Small intestine (tissue), 7 donors: Measurements from ENCODE around the gene PCSK6. TPM values are rescaled to one million over a fixed set of nuclear protein-coding genes. Genes with fewer than 3 reads are reported as not detected.
A peak's percentile ranks its signal among the peaks of the same experiment; 100 is the strongest.

Experiments
- DNase-seq, 2 donors: peaks; one replicate each; pipeline versions ENCODE4 v3.0.0 to v3.0.0-alpha.2; 2013
- FAIRE-seq: peaks from 2 replicates; lab custom pipeline; 2012; peaks lifted over from hg19 to GRCh38; lab: Jason Lieb, UNC
- H3K27ac ChIP-seq, 3 donors: one replicate each; pipeline ENCODE4 v1.5.1; 2013; ENCODE audit warnings: low read length in 2 of 3, mild to moderate bottlenecking in 2 of 3, control low read depth in 1 of 3, inconsistent platforms in 1 of 3, low read depth in 1 of 3, moderate library complexity in 1 of 3
- H3K27me3 ChIP-seq, 3 donors: one replicate each; pipeline ENCODE4 v1.6.1; 2013; ENCODE audit warnings: low read length in 3 of 3, inconsistent platforms in 1 of 3; ENCODE audit not compliant: control insufficient read depth in 3 of 3, insufficient read depth in 3 of 3
- H3K36me3 ChIP-seq, 3 donors: one replicate each; pipeline ENCODE4 v1.6.1; 2013; ENCODE audit warnings: low read length in 3 of 3, inconsistent platforms in 1 of 3, low read depth in 1 of 3, mild to moderate bottlenecking in 1 of 3, moderate library complexity in 1 of 3; ENCODE audit not compliant: control insufficient read depth in 3 of 3, insufficient read depth in 2 of 3
- H3K4me1 ChIP-seq, 3 donors: one replicate each; pipeline ENCODE4 v1.6.1; 2013; ENCODE audit warnings: low read length in 2 of 3, inconsistent platforms in 1 of 3, low read depth in 1 of 3, mild to moderate bottlenecking in 1 of 3, moderate library complexity in 1 of 3; ENCODE audit not compliant: control insufficient read depth in 3 of 3, insufficient read depth in 2 of 3
- H3K4me3 ChIP-seq, 3 donors: one replicate each; pipeline ENCODE4 v1.5.1; 2013; ENCODE audit warnings: low read length in 3 of 3, control low read depth in 1 of 3, inconsistent platforms in 1 of 3, low read depth in 1 of 3, mild to moderate bottlenecking in 1 of 3, moderate library complexity in 1 of 3
- H3K9me3 ChIP-seq, 2 donors: one replicate each; pipeline ENCODE4 v1.6.1; 2013; ENCODE audit warnings: low read depth in 1 of 2, low read length in 1 of 2; ENCODE audit not compliant: control insufficient read depth in 2 of 2, insufficient read depth in 1 of 2
- WGBS, 3 donors: extraction: QIAGEN DNeasy Blood & Tissue Kit; methylation state at CpG; one replicate each; pipeline ENCODE4 v1.1.7; 2013; 5-methylcytosine and 5-hydroxymethylcytosine counted together
- polyA plus RNA-seq, 4 donors: library from polyadenylated mRNA; stranded (reverse) in 3 of 4; unstranded in 1 of 4; fragments of 200-250 nt in 3 of 4; fragments of 120-200 nt in 1 of 4; gene quantifications; one replicate each; pipeline versions ENCODE4 v1.2.1 to v1.2.3, GENCODE V29; 2013
- donor health status: healthy with polysubstance abuse.
- donor health status: control.
- donor health status: control.
- donor health status: Bipolar disorder and iron deficiency.
- donor health status: healthy.

Gene PCSK6
- polyA plus RNA-seq, 4 donors = 0.67 to 26.2 (median 6.5) TPM

DNA sequence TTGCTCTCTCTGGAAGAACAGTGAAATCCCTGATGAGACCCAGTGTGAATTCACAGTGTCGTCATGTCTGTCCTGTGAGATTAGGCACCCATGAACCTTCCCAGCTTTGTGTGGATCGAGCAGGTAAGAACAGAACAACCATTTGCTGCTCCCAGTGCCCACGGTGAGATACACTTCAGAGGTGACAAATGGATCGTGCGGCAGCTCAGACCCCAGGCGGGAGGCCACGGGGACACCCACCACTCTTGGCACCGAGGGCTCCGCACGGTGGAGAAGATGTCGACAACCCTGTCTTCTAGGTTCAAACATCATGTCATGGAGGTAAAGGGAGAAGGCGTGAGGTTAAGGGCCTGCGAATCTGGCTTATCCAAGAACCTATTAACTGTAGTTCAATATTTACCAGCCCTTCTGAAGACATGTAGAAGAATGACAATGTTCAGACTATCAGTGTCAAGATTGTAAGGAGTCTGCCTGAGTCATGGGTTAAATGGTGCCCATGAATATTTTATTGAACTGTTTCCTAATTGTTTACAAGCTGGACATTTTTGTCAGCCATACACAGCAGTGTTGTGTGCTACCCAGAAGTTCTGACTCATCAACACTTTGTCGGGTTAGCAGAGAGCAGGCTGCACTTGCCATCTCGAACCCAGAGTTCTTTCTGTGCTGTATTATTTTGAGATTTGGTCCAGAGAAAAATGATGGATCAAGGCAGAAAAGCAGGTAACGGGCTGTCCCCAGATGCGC lies 15.5 kb upstream of the PCSK6 start:
- FAIRE-seq (no peak), DNase-seq (no peak)
- Histone ChIP-seq H3K36me3 (no peaks in the 10 kb centered on the region), H3K4me1 (peaks cover 0 to 11% (median 0%) of the 10 kb centered on the region in 3 donors), H3K27ac (no peak overlapping the region), H3K27me3 (peaks cover 0 to 4% (median 2%) of the 10 kb centered on the region in 3 donors), H3K9me3 (no peaks in the 10 kb centered on the region), H3K4me3 (no peak overlapping the region)
- WGBS, 3 donors = 87 to 88% (median 88%) methylated on average over 17 of the region's 17 CpGs

DNA sequence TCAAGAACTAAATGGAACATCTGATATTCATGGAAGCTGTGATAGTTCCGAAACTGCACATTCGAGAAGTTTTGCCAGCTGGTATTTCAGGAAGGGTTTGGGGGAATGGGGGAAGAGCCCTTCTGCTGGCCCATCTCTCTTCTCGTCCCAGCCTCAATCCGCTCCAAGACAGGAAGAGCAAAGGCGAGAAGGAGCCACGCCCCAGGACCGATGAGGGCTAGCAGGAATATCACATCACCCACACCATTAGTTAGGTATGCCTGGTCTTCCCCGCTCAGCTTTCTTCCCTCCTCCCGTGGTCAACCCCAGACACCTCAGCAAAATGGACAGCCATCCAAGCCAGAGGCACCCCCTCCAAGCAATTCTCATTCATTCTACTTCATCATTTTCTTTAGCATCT lies 14.9 kb upstream of the PCSK6 start:
- 78 to 90% (median 87%) methylated on average over 9 of the region's 9 CpGs for WGBS, 3 donors
- no peak overlapping the region for H3K4me3 ChIP-seq
- FAIRE-seq (no peak), DNase-seq (no peak)
- peaks cover 0 to 4% (median 2%) of the 10 kb centered on the region in 3 donors for H3K27me3 ChIP-seq
- H3K9me3 ChIP-seq = no peaks in the 10 kb centered on the region
- H3K36me3 ChIP-seq = no peaks in the 10 kb centered on the region
- H3K27ac ChIP-seq = no peak overlapping the region
- H3K4me1 ChIP-seq = peaks cover 0 to 11% (median 0%) of the 10 kb centered on the region in 3 donors

DNA sequence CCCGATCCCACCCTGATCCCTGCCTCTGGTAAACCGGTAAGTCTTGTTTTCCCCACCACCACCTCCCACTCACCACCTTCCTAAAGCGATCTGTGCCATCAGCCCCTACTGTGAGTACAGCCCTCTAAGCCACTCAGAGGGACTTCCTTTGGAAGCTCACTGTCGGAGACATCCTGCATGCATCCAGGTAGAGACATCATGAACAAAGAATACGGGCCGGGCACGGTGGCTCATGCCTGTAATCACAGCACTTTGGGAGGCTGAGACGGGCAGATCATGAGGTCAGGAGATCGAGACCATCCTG lies 13.7 kb upstream of the PCSK6 start:
- 88 to 93% (median 92%) methylated on average over 9 of the region's 9 CpGs for WGBS, 3 donors
- H3K27me3 ChIP-seq = peaks cover 0 to 4% (median 2%) of the 10 kb centered on the region in 3 donors
- no peak overlapping the region for H3K27ac ChIP-seq
- no peaks in the 10 kb centered on the region for H3K9me3 ChIP-seq
- H3K4me1 ChIP-seq = peaks cover 0 to 11% (median 0%) of the 10 kb centered on the region in 3 donors
- no peak overlapping the region for H3K4me3 ChIP-seq
- DNase-seq (no peak), FAIRE-seq (no peak)
- no peaks in the 10 kb centered on the region for H3K36me3 ChIP-seq

DNA sequence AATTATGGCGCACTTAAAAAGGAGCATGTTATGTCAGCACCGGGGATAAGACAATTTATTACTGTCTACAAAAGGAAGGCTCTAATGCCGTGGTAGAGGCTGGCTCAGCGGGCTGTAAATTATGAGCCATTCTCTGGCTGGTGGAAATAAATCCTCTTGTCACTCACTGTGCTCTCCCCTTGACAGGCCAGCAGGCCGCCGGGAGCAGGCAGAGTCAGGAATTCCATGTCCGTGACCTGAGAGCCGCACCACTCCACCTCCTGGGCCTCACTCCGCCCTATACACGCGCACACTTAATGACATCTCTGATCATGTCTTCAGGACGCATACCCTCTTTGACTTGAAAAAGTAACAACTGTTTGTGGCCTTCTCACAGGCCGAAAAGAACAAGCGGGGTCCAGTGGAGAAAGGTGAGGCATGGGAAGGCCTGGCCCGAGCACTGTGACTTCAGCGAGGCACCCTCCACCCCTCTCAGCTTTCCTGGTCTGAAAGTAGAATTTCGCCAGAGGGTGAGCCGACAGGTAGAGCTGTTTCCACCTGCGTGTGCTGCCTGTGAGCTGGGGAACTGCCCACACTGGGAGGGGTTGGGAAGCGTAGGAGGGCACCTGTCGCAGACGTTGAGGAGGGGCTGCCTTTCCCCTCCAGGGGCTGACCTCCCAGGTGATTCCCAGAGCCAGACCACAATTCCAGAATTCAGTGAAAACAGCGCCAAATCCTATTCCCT lies 13.2 kb upstream of the PCSK6 start:
- peaks cover 0 to 4% (median 2%) of the 10 kb centered on the region in 3 donors for H3K27me3 ChIP-seq
- FAIRE-seq = no peak
- peaks cover 0 to 11% (median 0%) of the 10 kb centered on the region in 3 donors for H3K4me1 ChIP-seq
- DNase-seq = no peak
- no peaks in the 10 kb centered on the region for H3K9me3 ChIP-seq
- no peaks in the 10 kb centered on the region for H3K36me3 ChIP-seq
- H3K27ac ChIP-seq = no peak overlapping the region
- 89 to 92% (median 90%) methylated on average over 23 of the region's 23 CpGs for WGBS, 3 donors
- H3K4me3 ChIP-seq = no peak overlapping the region

GRCh38 chr15:101501703-101502373 lies 12.3 kb upstream of the PCSK6 start:
- no peak for FAIRE-seq

DNA sequence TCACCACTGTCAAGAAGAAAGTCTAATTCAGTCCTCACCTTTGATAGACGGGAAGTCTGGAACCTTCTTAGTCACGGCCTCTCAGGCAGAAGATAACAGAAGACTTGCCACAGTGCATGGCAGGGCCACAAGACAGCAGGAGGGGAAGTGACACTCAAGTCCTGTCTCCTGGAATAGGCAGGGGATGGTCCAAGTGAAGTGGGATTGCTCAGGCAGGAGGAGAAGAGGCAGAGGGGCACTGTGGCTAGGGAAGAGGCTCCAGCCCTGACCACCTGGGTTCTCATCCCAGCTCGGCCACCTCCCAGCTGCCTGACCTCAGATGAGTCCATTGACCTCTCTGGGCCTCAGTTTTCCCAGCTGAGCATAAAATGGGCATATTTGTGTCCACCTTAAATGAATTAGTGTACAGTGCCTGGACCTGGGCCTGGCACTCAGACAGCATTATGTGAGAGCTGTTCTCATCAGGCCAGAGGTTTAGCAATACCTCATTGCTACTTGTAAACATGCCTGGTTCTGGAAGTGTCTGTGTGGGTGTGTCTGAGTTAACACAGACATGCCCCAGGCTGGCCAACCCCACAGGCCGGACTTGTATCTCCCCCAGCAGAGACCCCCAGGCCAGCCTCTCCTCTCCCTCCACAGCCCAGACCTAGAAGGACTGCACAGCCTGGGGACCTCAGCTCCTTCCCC lies 11.5 kb upstream of the PCSK6 start:
- Histone ChIP-seq H3K9me3 (no peaks in the 10 kb centered on the region), H3K27me3 (peaks cover 0 to 4% (median 3%) of the 10 kb centered on the region in 3 donors), H3K4me1 (peaks cover 0 to 27% (median 4%) of the 10 kb centered on the region in 3 donors), H3K36me3 (no peaks in the 10 kb centered on the region), H3K27ac (no peak overlapping the region), H3K4me3 (no peak overlapping the region)
- 68 to 84% (median 68%) methylated on average over 4 of the region's 4 CpGs for WGBS, 3 donors
- FAIRE-seq (no peak), DNase-seq (no peak)

More at GRCh38 chr15:101501703-101502373, 12.3 kb upstream of the PCSK6 start:
- Histone ChIP-seq H3K36me3 (no peaks in the 10 kb centered on the region), H3K27me3 (peaks cover 0 to 4% (median 0%) of the 10 kb centered on the region in 3 donors), H3K9me3 (no peaks in the 10 kb centered on the region), H3K4me1 (peaks cover 0 to 19% (median 4%) of the 10 kb centered on the region in 3 donors), H3K27ac (no peak overlapping the region), H3K4me3 (no peak overlapping the region)
- DNase-seq = peak; percentile 48 to 68
- 18 to 23% (median 23%) methylated on average over 21 to 23 of the region's 23 CpGs for WGBS, 3 donors

DNA sequence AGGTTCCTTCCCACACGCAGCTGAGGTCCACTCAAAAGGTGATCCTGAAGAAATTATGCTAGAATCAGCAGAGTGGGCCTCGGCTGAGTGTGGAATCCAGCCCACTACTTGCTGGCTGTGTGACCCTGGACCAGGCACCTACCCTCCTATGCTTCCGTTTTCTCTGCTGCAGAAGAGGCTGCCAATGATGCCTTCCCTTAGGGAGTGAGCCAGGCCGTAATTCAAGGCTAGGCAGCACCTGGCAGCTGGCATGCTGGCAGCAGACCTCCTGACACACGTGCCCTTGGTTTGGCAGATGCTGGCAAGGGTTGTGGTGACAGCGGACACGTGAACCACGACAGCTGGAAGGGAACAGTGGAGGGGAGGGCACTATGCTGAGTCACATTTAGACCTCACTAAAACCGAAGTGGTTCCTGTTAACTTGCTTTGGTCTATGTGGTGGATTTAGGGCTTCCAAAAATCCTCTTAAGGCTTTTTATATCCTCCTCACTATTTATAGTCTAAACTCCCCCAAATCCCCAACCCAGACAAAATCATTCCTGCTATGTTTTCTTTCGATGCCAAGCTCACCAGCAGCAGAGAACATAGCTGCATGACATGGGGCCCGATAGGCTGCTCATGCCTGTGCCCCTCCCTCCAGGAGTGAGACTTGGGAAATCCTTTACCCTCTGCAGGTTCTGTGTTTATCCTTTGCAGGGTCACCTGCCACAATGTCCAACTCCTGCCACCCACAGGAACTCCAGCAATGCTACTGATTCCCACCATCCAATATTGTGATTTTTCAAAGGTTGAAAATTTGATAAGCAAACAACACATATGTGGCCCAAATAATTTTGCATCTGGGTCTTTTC lies 10.6 kb upstream of the PCSK6 start:
- Histone ChIP-seq H3K4me3 (no peak overlapping the region), H3K27me3 (peaks cover 0 to 6% (median 4%) of the 10 kb centered on the region in 3 donors), H3K4me1 (peaks cover 0 to 30% (median 4%) of the 10 kb centered on the region in 3 donors), H3K36me3 (no peaks in the 10 kb centered on the region), H3K27ac (no peak overlapping the region), H3K9me3 (no peaks in the 10 kb centered on the region)
- WGBS, 3 donors = 15 to 48% (median 24%) methylated on average over 11 of the region's 11 CpGs
- DNase-seq (no peak), FAIRE-seq (no peak)
